Type B pancreatic cell (in vitro differentiated cells): Measurements from ENCODE around the gene VEZT. TPM values are rescaled to one million over a fixed set of nuclear protein-coding genes. Genes with fewer than 3 reads are reported as not detected.

Source experiments
- DNase-seq: peaks from one replicate; pipeline ENCODE4 v3.0.0; 2021; ENCODE audit warnings: mixed read lengths; ENCODE audit not compliant: unreplicated experiment; ENCODE audit errors: extremely low spot score
- H3K27ac Mint-ChIP-seq: 2 replicates; pipeline ENCODE4 v1.8.0; 2021; ENCODE audit warnings: mild to moderate bottlenecking, mixed read lengths
- H3K27me3 Mint-ChIP-seq: 2 replicates; pipeline ENCODE4 v1.8.0; 2021; ENCODE audit warnings: mixed read lengths
- H3K36me3 Mint-ChIP-seq: 2 replicates; pipeline ENCODE4 v1.8.0; 2021; ENCODE audit warnings: mixed read lengths
- H3K4me1 Mint-ChIP-seq: one replicate; pipeline ENCODE4 v1.8.0; 2021; ENCODE audit warnings: mixed read lengths; ENCODE audit not compliant: unreplicated experiment
- H3K4me3 Mint-ChIP-seq: 2 replicates; pipeline ENCODE4 v1.8.0; 2021; ENCODE audit warnings: mild to moderate bottlenecking, mixed read lengths
- H3K9me3 Mint-ChIP-seq: 2 replicates; pipeline ENCODE4 v1.8.0; 2021; ENCODE audit warnings: mixed read lengths
- CTCF ChIP-seq: fragments of 200-600 bp; sonication (generic); conservative IDR thresholded peaks from 2 replicates; pipeline ENCODE4 v1.5.0; 2021; ENCODE audit warnings: antibody characterized with exemption, mild to moderate bottlenecking
- total RNA-seq: library from RNA; stranded (reverse); gene quantifications from 2 replicates; pipeline ENCODE4 v1.2.1, GENCODE V29; 2021; ENCODE audit warnings: low replicate concordance

VEZT gene
- total RNA-seq, 1 donor from 2014 or later, result 69.1 TPM

- H3K27ac Mint-ChIP-seq, result no peak overlapping the region
- peaks cover 13% of the 10 kb centered on the region for H3K4me1 Mint-ChIP-seq
- H3K4me3 Mint-ChIP-seq, result no peak overlapping the region
- no peaks in the 10 kb centered on the region for H3K27me3 Mint-ChIP-seq
- no peak for DNase-seq
- peaks cover 13% of the 10 kb centered on the region for H3K36me3 Mint-ChIP-seq
- no peaks in the 10 kb centered on the region for H3K9me3 Mint-ChIP-seq
- no peak for TF ChIP-seq CTCF
Observed at GRCh38 chr12:95184121-95184520, 33.5 kb upstream of the VEZT start.

- peaks cover 13% of the 10 kb centered on the region for H3K4me1 Mint-ChIP-seq
- H3K27ac Mint-ChIP-seq, result no peak overlapping the region
- H3K27me3 Mint-ChIP-seq, result no peaks in the 10 kb centered on the region
- H3K4me3 Mint-ChIP-seq, result no peak overlapping the region
- peaks cover 13% of the 10 kb centered on the region for H3K36me3 Mint-ChIP-seq
- H3K9me3 Mint-ChIP-seq, result no peaks in the 10 kb centered on the region
- no peak for DNase-seq
- TF ChIP-seq CTCF, result no peak
Observed at GRCh38 chr12:95185072-95185471, 32.5 kb upstream of the VEZT start.

GRCh38 chr12:95185854-95186253, 31.8 kb upstream of the VEZT start:
- TF ChIP-seq CTCF, result no peak
- H3K9me3 Mint-ChIP-seq, result no peaks in the 10 kb centered on the region
- no peak overlapping the region for H3K4me3 Mint-ChIP-seq
- H3K36me3 Mint-ChIP-seq, result peaks cover 13% of the 10 kb centered on the region
- no peak overlapping the region for H3K27ac Mint-ChIP-seq
- no peak for DNase-seq
- H3K27me3 Mint-ChIP-seq, result no peaks in the 10 kb centered on the region
- peaks cover 13% of the 10 kb centered on the region for H3K4me1 Mint-ChIP-seq

- H3K27ac Mint-ChIP-seq, result no peak overlapping the region
- peak overlapping the region; percentile 5 for H3K4me3 Mint-ChIP-seq
- no peaks in the 10 kb centered on the region for H3K9me3 Mint-ChIP-seq
- peaks cover 20% of the 10 kb centered on the region for H3K36me3 Mint-ChIP-seq
- no peak for DNase-seq
- TF ChIP-seq CTCF, result no peak
- H3K4me1 Mint-ChIP-seq, result peaks cover 13% of the 10 kb centered on the region
- no peaks in the 10 kb centered on the region for H3K27me3 Mint-ChIP-seq
Observed at GRCh38 chr12:95187865-95188415, 29.7 kb upstream of the VEZT start.

GRCh38 chr12:95191060-95191696, 26.4 kb upstream of the VEZT start:
- no peaks in the 10 kb centered on the region for H3K9me3 Mint-ChIP-seq
- H3K27ac Mint-ChIP-seq, result no peak overlapping the region
- no peak overlapping the region for H3K4me3 Mint-ChIP-seq
- H3K4me1 Mint-ChIP-seq, result peaks cover 5% of the 10 kb centered on the region
- TF ChIP-seq CTCF, result no peak
- no peaks in the 10 kb centered on the region for H3K27me3 Mint-ChIP-seq
- DNase-seq, result no peak
- H3K36me3 Mint-ChIP-seq, result peaks cover 15% of the 10 kb centered on the region
